GM21619 (cell line): Measurements from ENCODE around the gene NFIC.
"Not testable (repeated sequence)": the region's sequence is repeated elsewhere in the genome, so short reads cannot be mapped to it uniquely, and the experiment has no call there.

Source experiments
- ATAC-seq: cut with Tn5 transposase; IDR thresholded peaks from one replicate; pipeline ENCODE4 v1.9.1; 2021; ENCODE audit not compliant: unreplicated experiment

Gene NFIC

GRCh38 chr19:3365836-3366752, at the start of gene NFIC:
TSS of gene NFIC (plus strand) at chr19:3366583. CDS start at chr19:3366637, 54 bp downstream.
- no peak for ATAC-seq

GRCh38 chr19:3316659-3317207, 49.6 kb upstream of the NFIC start:
- ATAC-seq = no peak

GRCh38 chr19:3319643-3320353, 46.6 kb upstream of the NFIC start:
- no peak for ATAC-seq

- ATAC-seq = no peak
These were observed 46.1 kb upstream of the NFIC start for GRCh38 chr19:3320354-3320670.

- no peak for ATAC-seq
These were observed 45.5 kb upstream of the NFIC start for GRCh38 chr19:3320853-3321252.

GRCh38 chr19:3321696-3322095, 44.7 kb upstream of the NFIC start:
- ATAC-seq = no peak

GRCh38 chr19:3322199-3322978, 44.0 kb upstream of the NFIC start:
- ATAC-seq = no peak

- no peak for ATAC-seq
These were observed 43.4 kb upstream of the NFIC start for GRCh38 chr19:3323026-3323425.

GRCh38 chr19:3323658-3324057, 42.7 kb upstream of the NFIC start:
- no peak for ATAC-seq

GRCh38 chr19:3324405-3324856, 42.0 kb upstream of the NFIC start:
- no peak for ATAC-seq

- no peak for ATAC-seq
These were observed 40.9 kb upstream of the NFIC start for GRCh38 chr19:3325451-3325850.

- no peak for ATAC-seq
These were observed 37.6 kb upstream of the NFIC start for GRCh38 chr19:3328743-3329142.

- ATAC-seq = no peak
These were observed 36.3 kb upstream of the NFIC start for GRCh38 chr19:3330047-3330446.

GRCh38 chr19:3332232-3332631, 34.2 kb upstream of the NFIC start:
- not testable (repeated sequence) for ATAC-seq

GRCh38 chr19:3333020-3333583, 33.3 kb upstream of the NFIC start:
- no peak for ATAC-seq

GRCh38 chr19:3333662-3334061, 32.7 kb upstream of the NFIC start:
- no peak for ATAC-seq

GRCh38 chr19:3334749-3335430, 31.5 kb upstream of the NFIC start:
- not testable (repeated sequence) for ATAC-seq

GRCh38 chr19:3335431-3336350, 30.7 kb upstream of the NFIC start:
- ATAC-seq = no peak

GRCh38 chr19:3336351-3336679, 30.1 kb upstream of the NFIC start:
- no peak for ATAC-seq
